Thyroid gland (tissue), 4 donors: Measurements from ENCODE around the gene PTPN9. TPM values are rescaled to one million over a fixed set of nuclear protein-coding genes. Genes with fewer than 3 reads are reported as not detected.

ENCODE experiments used
- DNase-seq, 2 donors: peaks; one replicate each; pipeline ENCODE4 v3.0.0-alpha.2; 2019
- H3K27ac ChIP-seq, 3 donors: fragments of 200-600 bp; sonication (generic); 1 replicate in 2 of 3; 2 replicates in 1 of 3; pipeline ENCODE4 v1.5.1; 2016 to 2019; ENCODE audit warnings: mild to moderate bottlenecking in 1 of 3, moderate library complexity in 1 of 3
- H3K27me3 ChIP-seq: fragments of 200-600 bp; sonication (generic); one replicate; pipeline ENCODE4 v1.5.1; 2019
- H3K36me3 ChIP-seq, 2 donors: fragments of 200-600 bp; sonication (generic); one replicate each; pipeline ENCODE4 v1.5.1; 2016 to 2019
- H3K4me1 ChIP-seq, 2 donors: fragments of 200-600 bp; sonication (generic); one replicate each; pipeline ENCODE4 v1.5.1; 2017 to 2019
- H3K4me3 ChIP-seq, 3 donors: fragments of 200-600 bp; sonication (generic); replicated peaks in 1 of 3; 1 replicate in 2 of 3; 2 replicates in 1 of 3; pipeline ENCODE4 v1.5.1; 2016; ENCODE audit warnings: mild to moderate bottlenecking in 1 of 3
- H3K9me3 ChIP-seq: fragments of 200-600 bp; sonication (generic); one replicate; pipeline ENCODE4 v1.5.1; 2017
- CTCF ChIP-seq, 6 experiments: fragments of 200-600 bp in 3 of 6; fragments of 450-650 bp in 3 of 6; sonication (generic) in 3 of 6; IDR thresholded peaks; one replicate each; pipeline ENCODE4 v1.5.1; 2016 to 2019; ENCODE audit warnings: antibody characterized with exemption in 6 of 6, mild to moderate bottlenecking in 2 of 6, inconsistent platforms in 1 of 6, moderate library complexity in 1 of 6
- POLR2A ChIP-seq, 2 donors: fragments of 450-650 bp; IDR thresholded peaks; one replicate each; pipeline ENCODE4 v1.6.1; 2017; ENCODE audit warnings: antibody characterized with exemption in 2 of 2, mild to moderate bottlenecking in 2 of 2, moderate library complexity in 1 of 2
- WGBS, 2 donors: methylation state at CpG; one replicate each; pipeline ENCODE4 v1.1.5; 2017; 5-methylcytosine and 5-hydroxymethylcytosine counted together
- intact Hi-C: fragments of 100-400 bp; cut with DNase I; formaldehyde crosslinking; loops from one replicate; pipeline ENCODE4 v1.15.1; 2023
- total RNA-seq, 4 donors: library from RNA; depleted of rRNA; stranded (reverse); fragments of >200 nt; gene quantifications; one replicate each; pipeline ENCODE4 v1.2.3, GENCODE V29; 2016

Gene PTPN9
- total RNA-seq, 4 donors from 2014 or later: 66.4 to 83.5 (median 73.6) TPM

GRCh38 chr15:75456710-75457109 is 122.4 kb downstream of the PTPN9 start:
- no peaks in the 10 kb centered on the region for H3K36me3 ChIP-seq
- no peak overlapping the region for H3K27ac ChIP-seq
- no peaks in the 10 kb centered on the region for H3K9me3 ChIP-seq
- no peak overlapping the region for H3K4me3 ChIP-seq
- intact Hi-C loops: loop anchor here (5.0 kb wide), 1 partner anchor 191 kb away; the partner anchor contains the start of gene SNX33
- no peak for DNase-seq
- peaks cover 5 to 10% of the 10 kb centered on the region in 2 donors for H3K4me1 ChIP-seq
- no peak for TF ChIP-seq POLR2A (IDR thresholded peaks at IDR 0.05)
- TF ChIP-seq CTCF (IDR thresholded peaks at IDR 0.05): no peak
- 54 to 67% methylated on average over 6 of the region's 6 CpGs for WGBS, 2 donors
- H3K27me3 ChIP-seq: no peaks in the 10 kb centered on the region

- TF ChIP-seq CTCF (IDR thresholded peaks at IDR 0.05): no peak
- WGBS, 2 donors: 3 to 5% methylated on average over 18 to 24 of the region's 24 CpGs
These were observed 123.1 kb downstream of the PTPN9 start for GRCh38 chr15:75455982-75456531.

GRCh38 chr15:75455424-75455981 is 123.6 kb downstream of the PTPN9 start:
- peak; percentile 90 for DNase-seq
- intact Hi-C loops: loop anchor here (5.0 kb wide), 1 partner anchor 192 kb away; the partner anchor contains the start of gene SNX33
- Histone ChIP-seq H3K4me1 (peaks cover 5 to 10% of the 10 kb centered on the region in 2 donors), H3K36me3 (no peaks in the 10 kb centered on the region), H3K4me3 (peak overlapping the region; percentile 31 to 97 (median 78)), H3K9me3 (no peaks in the 10 kb centered on the region), H3K27me3 (no peaks in the 10 kb centered on the region), H3K27ac (peak overlapping the region; percentile 75 to 98 (median 85))
- peak in 1 of 2 donors; percentile 64 for TF ChIP-seq POLR2A (IDR thresholded peaks at IDR 0.05)
- TF ChIP-seq CTCF (IDR thresholded peaks at IDR 0.05): no peak
- 0% methylated on average over 15 to 26 of the region's 48 CpGs for WGBS, 2 donors

More at GRCh38 chr15:75455982-75456531, 123.1 kb downstream of the PTPN9 start:
- peak in 1 of 2 donors; percentile 49 for DNase-seq
- Histone ChIP-seq H3K27ac (peak overlapping the region; percentile 62 to 98 (median 85)), H3K9me3 (no peaks in the 10 kb centered on the region), H3K27me3 (no peaks in the 10 kb centered on the region), H3K4me3 (peak overlapping the region in 2 of 3 donors; percentile 31 to 78), H3K36me3 (no peaks in the 10 kb centered on the region), H3K4me1 (peaks cover 5 to 10% of the 10 kb centered on the region in 2 donors)
- intact Hi-C loops: loop anchor here (5.0 kb wide), 1 partner anchor 191 kb away; the partner anchor contains the start of gene SNX33

GRCh38 chr15:75454471-75455378 is 124.4 kb downstream of the PTPN9 start:
- peak in 1 of 6 experiments; percentile 13 for TF ChIP-seq CTCF (IDR thresholded peaks at IDR 0.05)
- no peak for TF ChIP-seq POLR2A (IDR thresholded peaks at IDR 0.05)
- intact Hi-C loops: loop anchor here (5.0 kb wide), 2 partner anchors 87 to 193 kb away; partner anchors contain the start of genes MAN2C1 and SNX33
- H3K27me3 ChIP-seq: no peaks in the 10 kb centered on the region
- 1% methylated on average over 11 to 18 of the region's 116 CpGs for WGBS, 2 donors
- no peaks in the 10 kb centered on the region for H3K9me3 ChIP-seq
- peak; percentile 74 to 78 for DNase-seq
- H3K4me3 ChIP-seq: peak overlapping the region; percentile 31 to 97 (median 78)
- H3K4me1 ChIP-seq: peaks cover 7 to 14% of the 10 kb centered on the region in 2 donors
- H3K36me3 ChIP-seq: no peaks in the 10 kb centered on the region
- H3K27ac ChIP-seq: peak overlapping the region; percentile 75 to 98 (median 85)
